Activated CD4-positive, alpha-beta memory T cell treated with anti-CD3 and anti-CD28 coated beads, Interleukin-2, amount 10 ng/mL, durations not matched to agents 7 days and 5 days (primary cell): Measurements from ENCODE around the gene GAN. TPM values are rescaled to one million over a fixed set of nuclear protein-coding genes. Genes with fewer than 3 reads are reported as not detected.

Experiments
- CTCF ChIA-PET: fragments of 350-600 bp; sonication (Branson Sonifier 250); formaldehyde crosslinking; loops from one replicate; lab custom pipeline; 2021; ENCODE audit warnings: antibody characterized with exemption, inconsistent platforms; lab: Charles Lee
- POLR2A ChIA-PET: fragments of 350-600 bp; sonication (Branson Sonifier 250); formaldehyde crosslinking; loops from one replicate; lab custom pipeline; 2021; ENCODE audit warnings: antibody characterized with exemption; lab: Charles Lee
- DNase-seq: peaks from one replicate; pipeline ENCODE4 v3.0.0-alpha.2; 2020
- H3K27ac Mint-ChIP-seq: one replicate; pipeline ENCODE4 v1.8.0; 2021; ENCODE audit warnings: mild to moderate bottlenecking, mixed read lengths
- H3K27me3 Mint-ChIP-seq: one replicate; pipeline ENCODE4 v1.8.0; 2021; ENCODE audit warnings: mixed read lengths
- H3K36me3 Mint-ChIP-seq: one replicate; pipeline ENCODE4 v1.8.0; 2021; ENCODE audit warnings: low read depth, mixed read lengths
- H3K4me1 Mint-ChIP-seq: one replicate; pipeline ENCODE4 v1.8.0; 2021; ENCODE audit warnings: mixed read lengths
- H3K4me3 Mint-ChIP-seq: one replicate; pipeline ENCODE4 v1.8.0; 2021; ENCODE audit warnings: mild to moderate bottlenecking, mixed read lengths
- H3K9me3 Mint-ChIP-seq: one replicate; pipeline ENCODE4 v1.8.0; 2021; ENCODE audit warnings: mixed read lengths
- total RNA-seq, 2 experiments: library from RNA; stranded (reverse); gene quantifications; one replicate each; pipeline ENCODE4 v1.2.3, GENCODE V29; 2021

The GAN gene
- total RNA-seq, 2 experiments from 2014 or later, result 8.4 to 8.9 TPM

GRCh38 chr16:81369888-81370504 lies 55.2 kb downstream of the GAN start:
- Mint-ChIP-seq H3K4me1 (peaks cover 14% of the 10 kb centered on the region), H3K4me3 (no peak overlapping the region), H3K27ac (no peak overlapping the region), H3K27me3 (no peaks in the 10 kb centered on the region), H3K9me3 (no peaks in the 10 kb centered on the region), H3K36me3 (peaks cover 26% of the 10 kb centered on the region)
- CTCF ChIA-PET, result interaction anchor here (0.7 to 5.9 kb wide), 4 partner anchors 15 to 368 kb away, joined by 3 to 25 read pairs (median 8); no protein-coding TSS in a partner anchor
- DNase-seq, result no peak
- POLR2A ChIA-PET, result no interaction called here

GRCh38 chr16:81371106-81371505 lies 56.3 kb downstream of the GAN start:
- Mint-ChIP-seq H3K36me3 (peaks cover 21% of the 10 kb centered on the region), H3K9me3 (no peaks in the 10 kb centered on the region), H3K27ac (no peak overlapping the region), H3K27me3 (no peaks in the 10 kb centered on the region), H3K4me1 (peaks cover 14% of the 10 kb centered on the region), H3K4me3 (no peak overlapping the region)
- ChIA-PET POLR2A (no interaction called here), CTCF (interaction anchor here (1.6 kb wide), 1 partner anchor 360 kb away, joined by 4 read pairs; no protein-coding TSS in a partner anchor)
- no peak for DNase-seq

DNA sequence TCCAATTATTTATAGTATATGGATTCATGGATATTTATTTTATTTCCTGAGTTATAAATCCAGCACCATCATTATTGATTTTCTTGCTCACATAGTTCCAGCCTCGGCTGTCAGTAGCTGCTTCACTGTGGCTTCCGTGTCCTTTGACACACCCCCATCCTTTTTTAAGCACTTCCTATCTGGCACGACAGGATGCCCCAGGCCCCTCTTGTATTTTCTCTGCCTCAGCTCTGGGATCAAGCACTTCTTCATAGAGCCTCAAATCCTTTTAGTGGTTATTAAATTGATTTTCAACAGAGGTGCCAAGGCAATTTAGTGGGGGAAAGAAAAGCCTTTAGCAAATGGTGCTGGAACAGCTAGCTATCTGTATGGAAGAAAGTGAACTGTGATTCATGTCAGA lies 59.8 kb downstream of the GAN start:
- DNase-seq, result no peak
- no peak overlapping the region for H3K27ac Mint-ChIP-seq
- H3K36me3 Mint-ChIP-seq, result peaks cover 26% of the 10 kb centered on the region
- ChIA-PET POLR2A (no interaction called here), CTCF (interaction anchor here (1.5 kb wide), 1 partner anchor 350 kb away, joined by 3 read pairs; no protein-coding TSS in a partner anchor)
- no peaks in the 10 kb centered on the region for H3K9me3 Mint-ChIP-seq
- H3K4me1 Mint-ChIP-seq, result peaks cover 14% of the 10 kb centered on the region
- H3K4me3 Mint-ChIP-seq, result no peak overlapping the region
- H3K27me3 Mint-ChIP-seq, result no peaks in the 10 kb centered on the region

GRCh38 chr16:81376880-81377279 lies 62.1 kb downstream of the GAN start:
- DNase-seq, result no peak
- H3K9me3 Mint-ChIP-seq, result no peaks in the 10 kb centered on the region
- H3K4me1 Mint-ChIP-seq, result peaks cover 3% of the 10 kb centered on the region
- no peaks in the 10 kb centered on the region for H3K27me3 Mint-ChIP-seq
- no peak overlapping the region for H3K27ac Mint-ChIP-seq
- H3K4me3 Mint-ChIP-seq, result no peak overlapping the region
- ChIA-PET CTCF (no interaction called here), POLR2A (interaction anchor here (0.7 kb wide), 1 partner anchor 92 kb away, joined by 3 read pairs; no protein-coding TSS in a partner anchor)
- H3K36me3 Mint-ChIP-seq, result peaks cover 20% of the 10 kb centered on the region

- POLR2A ChIA-PET, result no interaction called here
- H3K4me1 Mint-ChIP-seq, result peaks cover 3% of the 10 kb centered on the region
- peaks cover 13% of the 10 kb centered on the region for H3K36me3 Mint-ChIP-seq
- no peak overlapping the region for H3K27ac Mint-ChIP-seq
- no peaks in the 10 kb centered on the region for H3K27me3 Mint-ChIP-seq
- DNase-seq, result no peak
- CTCF ChIA-PET, result no interaction called here
- H3K9me3 Mint-ChIP-seq, result no peaks in the 10 kb centered on the region
- H3K4me3 Mint-ChIP-seq, result no peak overlapping the region
These were observed 63.3 kb downstream of the GAN start for GRCh38 chr16:81378049-81378448.

GRCh38 chr16:81380932-81381331 lies 66.2 kb downstream of the GAN start:
- Mint-ChIP-seq H3K27ac (no peak overlapping the region), H3K36me3 (peaks cover 13% of the 10 kb centered on the region), H3K27me3 (no peaks in the 10 kb centered on the region), H3K4me1 (no peaks in the 10 kb centered on the region), H3K9me3 (no peaks in the 10 kb centered on the region), H3K4me3 (no peak overlapping the region)
- POLR2A ChIA-PET, result no interaction called here
- CTCF ChIA-PET, result interaction anchor here (0.8 to 1.1 kb wide), 4 partner anchors 12 to 317 kb away, joined by 3 to 4 read pairs (median 3); no protein-coding TSS in a partner anchor
- no peak for DNase-seq

DNA sequence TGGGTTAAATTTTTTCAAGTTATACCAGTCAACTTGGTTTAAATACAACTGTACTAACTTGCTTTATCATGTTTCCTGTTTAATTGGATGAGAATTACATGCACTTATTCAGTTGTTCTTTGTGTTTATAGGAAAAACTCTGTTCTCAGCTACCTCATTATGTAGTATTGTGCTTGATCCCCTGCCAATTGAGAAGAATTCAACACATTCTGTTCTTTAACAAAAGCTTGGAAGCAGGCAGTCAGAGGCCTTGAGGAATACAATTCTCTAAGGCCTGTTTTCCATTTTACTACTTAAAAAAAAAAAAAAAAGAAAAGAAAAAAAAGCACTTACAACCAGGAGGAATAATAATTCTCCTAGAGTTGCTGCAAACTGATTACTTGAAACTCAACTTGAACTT lies 69.2 kb downstream of the GAN start:
- H3K36me3 Mint-ChIP-seq, result no peaks in the 10 kb centered on the region
- CTCF ChIA-PET, result interaction anchor here (1.0 kb wide), 1 partner anchor 19 kb away, joined by 4 read pairs; no protein-coding TSS in a partner anchor
- no peak overlapping the region for H3K27ac Mint-ChIP-seq
- no peak for DNase-seq
- no peaks in the 10 kb centered on the region for H3K27me3 Mint-ChIP-seq
- no peaks in the 10 kb centered on the region for H3K9me3 Mint-ChIP-seq
- no peaks in the 10 kb centered on the region for H3K4me1 Mint-ChIP-seq
- POLR2A ChIA-PET, result no interaction called here
- H3K4me3 Mint-ChIP-seq, result no peak overlapping the region

DNA sequence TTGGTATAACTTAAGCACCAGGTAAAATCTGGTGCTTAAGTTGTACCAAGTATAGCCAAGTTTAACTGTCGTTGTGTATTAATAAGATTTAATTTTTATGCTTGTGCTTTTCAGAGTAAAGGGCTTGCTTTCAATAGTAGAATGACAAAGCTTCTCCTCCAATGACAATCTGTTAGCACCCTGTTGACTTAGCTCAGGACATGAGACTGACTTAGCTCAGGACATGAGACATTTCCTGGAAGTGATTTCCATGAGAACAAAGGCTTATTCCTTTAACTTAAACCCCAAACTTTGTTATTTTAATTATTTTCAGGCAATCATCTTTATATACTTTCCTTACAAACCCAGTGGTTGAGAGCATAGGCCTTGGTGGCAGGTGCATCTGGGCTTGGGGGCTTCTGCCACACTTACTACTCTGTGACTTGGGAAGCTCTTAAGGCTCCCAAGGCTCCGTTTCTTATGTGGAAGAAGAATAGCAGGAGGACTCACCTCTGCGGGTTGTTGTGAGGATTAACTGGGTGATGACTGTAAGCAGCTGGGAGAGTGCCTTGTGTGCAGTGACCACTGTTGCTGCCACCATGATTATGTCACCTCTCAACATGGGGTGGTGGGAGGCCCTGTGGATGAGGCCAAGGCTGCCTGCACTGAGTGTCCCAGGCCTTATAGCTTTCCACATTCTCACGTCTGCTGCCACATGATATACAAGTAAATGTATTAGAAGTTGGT lies 70.4 kb downstream of the GAN start:
- H3K4me3 Mint-ChIP-seq, result no peak overlapping the region
- no peaks in the 10 kb centered on the region for H3K4me1 Mint-ChIP-seq
- H3K27me3 Mint-ChIP-seq, result no peaks in the 10 kb centered on the region
- CTCF ChIA-PET, result interaction anchor here (1.0 kb wide), 1 partner anchor 18 kb away, joined by 4 read pairs; no protein-coding TSS in a partner anchor
- H3K9me3 Mint-ChIP-seq, result no peaks in the 10 kb centered on the region
- no peaks in the 10 kb centered on the region for H3K36me3 Mint-ChIP-seq
- no peak for DNase-seq
- H3K27ac Mint-ChIP-seq, result no peak overlapping the region
- POLR2A ChIA-PET, result no interaction called here

- ChIA-PET POLR2A (no interaction called here), CTCF (no interaction called here)
These were observed 73.6 kb downstream of the GAN start for GRCh38 chr16:81388357-81388756.

GRCh38 chr16:81390840-81391239 lies 76.1 kb downstream of the GAN start:
- CTCF ChIA-PET, result interaction anchor here (0.7 kb wide), 1 partner anchor 21 kb away, joined by 3 read pairs; no protein-coding TSS in a partner anchor
- Mint-ChIP-seq H3K9me3 (no peaks in the 10 kb centered on the region), H3K4me1 (no peaks in the 10 kb centered on the region), H3K27me3 (no peaks in the 10 kb centered on the region), H3K4me3 (no peak overlapping the region), H3K27ac (no peak overlapping the region), H3K36me3 (no peaks in the 10 kb centered on the region)
- POLR2A ChIA-PET, result no interaction called here
- DNase-seq, result no peak

More at GRCh38 chr16:81388357-81388756, 73.6 kb downstream of the GAN start:
- Mint-ChIP-seq H3K4me1 (no peaks in the 10 kb centered on the region), H3K36me3 (no peaks in the 10 kb centered on the region), H3K27ac (no peak overlapping the region), H3K4me3 (no peak overlapping the region), H3K27me3 (no peaks in the 10 kb centered on the region), H3K9me3 (no peaks in the 10 kb centered on the region)
- DNase-seq, result no peak

GRCh38 chr16:81392011-81392410 lies 77.2 kb downstream of the GAN start:
- POLR2A ChIA-PET, result no interaction called here
- Mint-ChIP-seq H3K36me3 (no peaks in the 10 kb centered on the region), H3K4me3 (no peak overlapping the region), H3K4me1 (no peaks in the 10 kb centered on the region), H3K27me3 (no peaks in the 10 kb centered on the region), H3K9me3 (no peaks in the 10 kb centered on the region), H3K27ac (no peak overlapping the region)
- DNase-seq, result no peak
- CTCF ChIA-PET, result interaction anchor here (0.5 kb wide), 1 partner anchor 185 kb away, joined by 3 read pairs; no protein-coding TSS in a partner anchor

DNA sequence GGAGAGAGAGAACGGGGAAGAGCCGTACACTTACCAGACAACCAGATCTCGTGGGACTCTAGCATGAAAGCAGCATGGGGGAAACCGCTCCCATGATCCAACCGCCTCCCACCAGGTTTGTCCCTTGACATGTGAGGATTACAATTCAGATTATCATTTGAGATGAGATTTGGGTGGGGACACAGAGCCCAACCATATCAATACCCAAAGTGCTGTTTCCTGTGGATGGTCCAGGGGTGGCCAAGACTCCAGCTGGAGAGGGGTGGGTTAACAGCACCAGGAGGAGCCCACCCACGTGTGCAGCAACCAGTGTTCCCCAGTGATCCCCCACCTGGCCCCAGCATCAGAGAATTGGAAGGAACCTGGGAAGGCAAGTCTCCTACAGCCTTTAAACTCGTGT lies 79.7 kb downstream of the GAN start:
- Mint-ChIP-seq H3K27ac (no peak overlapping the region), H3K4me1 (no peaks in the 10 kb centered on the region), H3K27me3 (no peaks in the 10 kb centered on the region), H3K36me3 (no peaks in the 10 kb centered on the region), H3K9me3 (no peaks in the 10 kb centered on the region), H3K4me3 (no peak overlapping the region)
- DNase-seq, result no peak
- CTCF ChIA-PET, result interaction anchor here (1.2 to 1.5 kb wide), 2 partner anchors 29 to 229 kb away, joined by 3 read pairs; no protein-coding TSS in a partner anchor
- POLR2A ChIA-PET, result no interaction called here

DNA sequence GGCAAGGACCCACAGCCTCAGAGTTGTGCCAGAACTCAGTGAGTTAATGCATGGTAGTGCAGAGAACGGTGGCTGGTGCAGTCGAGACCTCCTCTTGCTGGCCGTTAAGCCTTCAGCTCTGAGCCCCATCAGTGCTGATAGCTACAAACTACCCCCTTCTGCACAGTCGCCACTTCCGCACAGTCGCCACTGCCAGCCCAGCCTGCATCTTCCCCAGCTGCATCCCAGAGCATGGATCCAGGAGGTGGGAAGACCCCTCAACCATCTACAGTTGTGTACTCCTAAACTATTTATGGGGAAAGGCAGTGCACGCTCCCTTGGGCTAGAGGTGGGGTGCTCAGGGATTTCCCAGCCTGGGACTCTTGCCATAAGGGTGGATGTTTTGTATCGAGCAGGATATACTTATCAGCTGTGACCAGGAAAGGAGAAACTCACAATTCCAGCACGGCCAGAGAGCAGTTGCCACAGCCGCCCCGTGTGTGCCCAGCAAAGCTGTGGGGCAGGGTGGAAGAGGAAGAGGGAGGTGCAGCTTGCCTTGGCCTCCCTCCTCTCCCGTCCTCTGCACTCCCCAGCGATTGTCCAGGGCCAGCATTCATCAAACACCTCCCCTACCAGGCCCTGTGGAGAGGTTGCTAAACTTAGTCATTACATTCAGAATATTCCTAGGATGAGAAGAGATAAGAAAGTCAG lies 80.3 kb downstream of the GAN start:
- Mint-ChIP-seq H3K36me3 (no peaks in the 10 kb centered on the region), H3K4me1 (no peaks in the 10 kb centered on the region), H3K27me3 (no peaks in the 10 kb centered on the region), H3K27ac (no peak overlapping the region), H3K4me3 (no peak overlapping the region), H3K9me3 (no peaks in the 10 kb centered on the region)
- POLR2A ChIA-PET, result no interaction called here
- no peak for DNase-seq
- CTCF ChIA-PET, result interaction anchor here (1.2 to 1.5 kb wide), 2 partner anchors 30 to 228 kb away, joined by 3 read pairs; no protein-coding TSS in a partner anchor
